IMR-90 (cell line): ENCODE results near the gene SYNPR.

Experiments used
- CEBPB ChIP-seq: IDR thresholded peaks from 2 replicates; pipeline ENCODE4 v1.6.1; 2012; ENCODE audit warnings: low read depth, low read length, improper control_type of control experiment
- CTCF ChIP-seq: conservative IDR thresholded peaks from 2 replicates; pipeline ENCODE4 v1.5.1; 2012; ENCODE audit warnings: mild to moderate bottlenecking, low read depth, low read length, improper control_type of control experiment
- ELK1 ChIP-seq: fragments of 150-350 bp; IDR thresholded peaks from 2 replicates; pipeline ENCODE4 v1.6.1; 2016; ENCODE audit warnings: low read depth, mild to moderate bottlenecking, low read length, moderate library complexity, borderline replicate concordance
- MAFK ChIP-seq: IDR thresholded peaks from 2 replicates; pipeline ENCODE4 v1.6.1; 2012; ENCODE audit warnings: low read depth, low read length, improper control_type of control experiment
- MXI1 ChIP-seq: IDR thresholded peaks from 2 replicates; pipeline ENCODE4 v1.6.1; 2012; ENCODE audit warnings: low read depth, mild to moderate bottlenecking, low read length, moderate library complexity, borderline replicate concordance
- POLR2A ChIP-seq: IDR thresholded peaks from 2 replicates; pipeline ENCODE4 v1.6.1; 2012; ENCODE audit warnings: mild to moderate bottlenecking, low read depth, low read length
- RAD21 ChIP-seq: IDR thresholded peaks from 2 replicates; pipeline ENCODE4 v1.6.1; 2012; ENCODE audit warnings: low read length, improper control_type of control experiment
- RCOR1 ChIP-seq: IDR thresholded peaks from 2 replicates; pipeline ENCODE4 v1.6.1; 2012; ENCODE audit warnings: mild to moderate bottlenecking, low read length, improper control_type of control experiment; ENCODE audit not compliant: insufficient replicate concordance
- RFX5 ChIP-seq: IDR thresholded peaks from 2 replicates; pipeline ENCODE4 v1.8.0; 2012; ENCODE audit warnings: low read depth, mild to moderate bottlenecking, low read length, moderate library complexity
- SMC3 ChIP-seq: fragments of 150-350 bp; IDR thresholded peaks from 2 replicates; pipeline ENCODE4 v1.6.1; 2016; ENCODE audit warnings: low read depth, mild to moderate bottlenecking, antibody characterized with exemption, low read length, moderate library complexity
- USF2 ChIP-seq: fragments of 150-350 bp; IDR thresholded peaks from 2 replicates; pipeline ENCODE4 v1.6.1; 2017; ENCODE audit warnings: mild to moderate bottlenecking, antibody characterized with exemption, low read length, low read depth

- TF ChIP-seq CTCF: no peak
- no peak for TF ChIP-seq RAD21
- TF ChIP-seq MXI1: no peak
- TF ChIP-seq USF2: no peak
- TF ChIP-seq RFX5: no peak
- TF ChIP-seq POLR2A: no peak
- TF ChIP-seq CEBPB: no peak
- TF ChIP-seq MAFK: no peak
- TF ChIP-seq SMC3: no peak
- no peak for TF ChIP-seq RCOR1
- TF ChIP-seq ELK1: no peak
Measured at GRCh38 chr3:63497641-63498040, 219.5 kb downstream of the SYNPR start.
